H1 (cell line): ENCODE measurements around the gene SAXO1. TPM values are rescaled to one million over a fixed set of nuclear protein-coding genes. Genes with fewer than 3 reads are reported as not detected.

Experiments used
- GABPA ChIP-seq: IDR thresholded peaks from 2 replicates; pipeline ENCODE4 v1.6.1; 2011; ENCODE audit warnings: mild to moderate bottlenecking, low read length, moderate library complexity, borderline replicate concordance; ENCODE audit not compliant: insufficient read depth
- POLR2A ChIP-seq, 2 experiments: IDR thresholded peaks; 1 replicate in 1 of 2; 2 replicates in 1 of 2; pipeline ENCODE4 v1.6.1; 2011; ENCODE audit warnings: low read depth in 2 of 2, low read length in 2 of 2, mild to moderate bottlenecking in 2 of 2; ENCODE audit errors: control extremely low read depth in 1 of 2
- polyA plus RNA-seq, 7 experiments: library from polyadenylated mRNA; depleted of rRNA in 3 of 7; stranded (reverse) in 5 of 7; unstranded in 2 of 7; fragments of >200 nt in 5 of 7; fragments of 200-250 nt in 2 of 7; gene quantifications; 1 replicate in 5 of 7; 2 replicates in 1 of 7; 4 replicates in 1 of 7; pipeline versions ENCODE4 v1.2.1 to v1.2.3, GENCODE V29; 2011 to 2013; ENCODE audit warnings: missing spikeins in 2 of 7, mixed read lengths in 2 of 7
- small RNA-seq: library from polyadenylated mRNA; stranded (forward); fragments of <200 nt; extraction: miRNeasy Mini kit (QIAGEN cat#:217004); gene quantifications from one replicate; pipeline ENCODE3, GENCODE V24; 2013; ENCODE audit not compliant: insufficient read depth
- total RNA-seq: library from RNA; stranded (reverse); fragmentation: NEBNext Ultra II Directional; extraction: Animal tissue kit (Norgen Biotek cat#: 25700); gene quantifications from 2 replicates; pipeline ENCODE4 v1.2.1, GENCODE V29; 2021

The SAXO1 gene
- total and polyA plus RNA-seq, 2 of the 8 experiments (the other 6 are each of a cell fraction or from before 2014, with no cell fraction given): 0.11 to 0.20 TPM

- TF ChIP-seq POLR2A (IDR thresholded peaks at IDR 0.05; ENCODE audit: control extremely low read depth in 1 of 2, low read depth in 2 of 2, low read length in 2 of 2): no peak
- no peak for TF ChIP-seq GABPA
These were observed 155.0 kb downstream of the SAXO1 start (continued) for GRCh38 chr9:18877984-18878383.

Small RNA genes within 50 kb of the gene (small RNA-seq; reads per million reads assigned to genes)
- gene RNU6-264P (not detected), gene SCARNA8 (12.2 reads per million, percentile 85 among the genes with 10 or more reads in this experiment)

Other genes starting within 250 kb of the SAXO1 start
- gene RRAGA, start 16.2 kb upstream of the SAXO1 start, total RNA-seq: 46.2 and 46.5 TPM in 2 replicates
- 35.2 and 45.6 TPM in 2 replicates for gene RRAGA, start 16.2 kb upstream of the SAXO1 start, polyA plus RNA-seq (2011; rRNA removed)
- 52.4 and 53.4 TPM in 2 replicates for gene HAUS6, start 69.7 kb upstream of the SAXO1 start, total RNA-seq
- gene HAUS6, start 69.7 kb upstream of the SAXO1 start, polyA plus RNA-seq (2011; rRNA removed): 9.1 and 11.7 TPM in 2 replicates
- gene PLIN2, start 94.3 kb upstream of the SAXO1 start, total RNA-seq: 26.1 and 27.5 TPM in 2 replicates
- gene PLIN2, start 94.3 kb upstream of the SAXO1 start, polyA plus RNA-seq (2011; rRNA removed): 50.2 and 55.0 TPM in 2 replicates
- 18.9 and 19.8 TPM in 2 replicates for gene DENND4C, start 197.5 kb upstream of the SAXO1 start, total RNA-seq
- 4.8 and 6.9 TPM in 2 replicates for gene DENND4C, start 197.5 kb upstream of the SAXO1 start, polyA plus RNA-seq (2011; rRNA removed)